Measurements from ENCODE around the gene APOO.
"Not testable (repeated sequence)": the region's sequence is repeated elsewhere in the genome, so short reads cannot be mapped to it uniquely, and the experiment has no call there.

Gene APOO

DNA sequence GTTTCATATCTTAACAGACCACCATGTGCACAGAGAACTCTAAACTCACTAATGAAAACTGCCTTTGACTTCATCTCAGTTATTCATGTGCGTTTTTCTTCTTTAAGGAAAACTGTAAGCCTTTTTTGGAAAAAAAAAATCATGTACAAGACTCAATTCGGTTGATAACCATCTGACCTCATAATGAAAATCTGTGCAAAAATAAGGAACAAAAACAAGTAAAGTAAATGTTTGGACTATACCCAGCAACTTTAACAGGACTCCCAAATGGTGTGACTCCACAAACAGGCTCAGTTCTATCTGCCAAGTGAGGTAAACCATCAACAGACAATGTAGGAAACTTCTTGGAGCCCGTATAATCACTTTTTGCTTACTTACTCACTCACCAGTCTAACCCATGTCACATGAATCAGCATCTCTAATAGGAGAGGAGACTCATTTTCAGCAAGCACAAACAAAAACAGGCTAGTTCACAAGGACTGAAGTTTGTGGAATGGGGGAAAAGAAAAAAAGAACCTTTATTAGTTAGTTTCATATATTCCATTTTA, 9.3 kb downstream of the APOO start:
- no peak overlapping the region for H3K4me2 ChIP-seq (ENCODE audit: low read depth, low read length, poor library complexity, severe bottlenecking)
- no peaks in the 10 kb centered on the region for H3K9me2 ChIP-seq (replicated peaks; ENCODE audit: insufficient read depth, low read length)
- no peaks in the 10 kb centered on the region for H3K27me3 ChIP-seq (ENCODE audit: low read length)
- no peaks in the 10 kb centered on the region for H3F3A ChIP-seq (ENCODE audit: insufficient read depth)
- H3K27ac ChIP-seq (ENCODE audit: low read depth, low read length), result no peak overlapping the region
- H2AFZ ChIP-seq (ENCODE audit: low read depth, low read length, severe bottlenecking), result no peak overlapping the region
- no peaks in the 10 kb centered on the region for H3K79me2 ChIP-seq (ENCODE audit: insufficient read depth, low read length)
- no peak overlapping the region for H3K9ac ChIP-seq (ENCODE audit: low read length)
- TF ChIP-seq EZH2phosphoT487 (conservative IDR thresholded peaks at IDR 0.05; ENCODE audit: low read length), result no peak
- no peaks in the 10 kb centered on the region for H3K36me3 ChIP-seq (ENCODE audit: low read length)
- no peaks in the 10 kb centered on the region for H3K9me3 ChIP-seq (ENCODE audit: insufficient read depth, low read length)
- H3K4me3 ChIP-seq (ENCODE audit: insufficient read depth, low read length, poor library complexity, severe bottlenecking), result no peak overlapping the region
- no peaks in the 10 kb centered on the region for H4K20me1 ChIP-seq (ENCODE audit: low read depth, low read length)

DNA sequence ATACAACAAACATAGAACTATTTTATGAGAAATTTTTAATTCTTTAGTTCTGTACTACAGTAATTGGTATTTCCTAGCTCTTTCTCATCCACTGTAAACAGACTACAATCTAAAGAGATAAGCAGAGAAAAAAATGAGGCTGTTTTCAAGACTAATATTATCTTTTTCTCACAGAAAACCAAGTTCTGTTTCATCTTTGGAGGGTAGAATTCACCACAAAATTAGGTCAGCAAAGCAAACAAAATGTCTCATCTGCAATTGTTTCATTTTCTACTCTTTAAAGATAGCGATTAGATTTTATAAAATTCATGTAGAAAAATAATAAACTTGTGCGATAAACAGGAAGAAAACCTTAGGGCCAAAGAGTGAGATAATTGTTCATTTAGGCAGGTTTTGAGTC, 10.8 kb downstream of the APOO start:
- H3K36me3 ChIP-seq (ENCODE audit: low read length), result no peaks in the 10 kb centered on the region
- H3K9ac ChIP-seq (ENCODE audit: low read length), result no peak overlapping the region
- H3K9me3 ChIP-seq (ENCODE audit: insufficient read depth, low read length), result no peaks in the 10 kb centered on the region
- H3K79me2 ChIP-seq (ENCODE audit: insufficient read depth, low read length), result no peaks in the 10 kb centered on the region
- H3F3A ChIP-seq (ENCODE audit: insufficient read depth), result no peaks in the 10 kb centered on the region
- H3K4me2 ChIP-seq (ENCODE audit: low read depth, low read length, poor library complexity, severe bottlenecking), result no peak overlapping the region
- H3K27me3 ChIP-seq (ENCODE audit: low read length), result no peaks in the 10 kb centered on the region
- H2AFZ ChIP-seq (ENCODE audit: low read depth, low read length, severe bottlenecking), result no peak overlapping the region
- no peaks in the 10 kb centered on the region for H4K20me1 ChIP-seq (ENCODE audit: low read depth, low read length)
- no peak overlapping the region for H3K4me3 ChIP-seq (ENCODE audit: insufficient read depth, low read length, poor library complexity, severe bottlenecking)
- TF ChIP-seq, protein P1, sequence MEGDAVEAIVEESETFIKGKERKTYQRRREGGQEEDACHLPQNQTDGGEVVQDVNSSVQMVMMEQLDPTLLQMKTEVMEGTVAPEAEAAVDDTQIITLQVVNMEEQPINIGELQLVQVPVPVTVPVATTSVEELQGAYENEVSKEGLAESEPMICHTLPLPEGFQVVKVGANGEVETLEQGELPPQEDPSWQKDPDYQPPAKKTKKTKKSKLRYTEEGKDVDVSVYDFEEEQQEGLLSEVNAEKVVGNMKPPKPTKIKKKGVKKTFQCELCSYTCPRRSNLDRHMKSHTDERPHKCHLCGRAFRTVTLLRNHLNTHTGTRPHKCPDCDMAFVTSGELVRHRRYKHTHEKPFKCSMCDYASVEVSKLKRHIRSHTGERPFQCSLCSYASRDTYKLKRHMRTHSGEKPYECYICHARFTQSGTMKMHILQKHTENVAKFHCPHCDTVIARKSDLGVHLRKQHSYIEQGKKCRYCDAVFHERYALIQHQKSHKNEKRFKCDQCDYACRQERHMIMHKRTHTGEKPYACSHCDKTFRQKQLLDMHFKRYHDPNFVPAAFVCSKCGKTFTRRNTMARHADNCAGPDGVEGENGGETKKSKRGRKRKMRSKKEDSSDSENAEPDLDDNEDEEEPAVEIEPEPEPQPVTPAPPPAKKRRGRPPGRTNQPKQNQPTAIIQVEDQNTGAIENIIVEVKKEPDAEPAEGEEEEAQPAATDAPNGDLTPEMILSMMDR (IDR thresholded peaks at IDR 0.05; ENCODE audit: insufficient read depth, low read length, poor library complexity, severe bottlenecking), result no peak
- no peak for TF ChIP-seq EZH2phosphoT487 (conservative IDR thresholded peaks at IDR 0.05; ENCODE audit: low read length)
- H3K9me2 ChIP-seq (replicated peaks; ENCODE audit: insufficient read depth, low read length), result no peaks in the 10 kb centered on the region
- no peak overlapping the region for H3K27ac ChIP-seq (ENCODE audit: low read depth, low read length)

- not testable (repeated sequence) for H3K4me2 ChIP-seq (ENCODE audit: low read depth, low read length, poor library complexity, severe bottlenecking); H3K27ac ChIP-seq (ENCODE audit: low read depth, low read length); H3K27me3 ChIP-seq (ENCODE audit: low read length); H3K4me3 ChIP-seq (ENCODE audit: insufficient read depth, low read length, poor library complexity, severe bottlenecking); H3K9ac ChIP-seq (ENCODE audit: low read length); H3F3A ChIP-seq (ENCODE audit: insufficient read depth); H3K9me2 ChIP-seq (replicated peaks; ENCODE audit: insufficient read depth, low read length); H3K79me2 ChIP-seq (ENCODE audit: insufficient read depth, low read length); H4K20me1 ChIP-seq (ENCODE audit: low read depth, low read length); H3K36me3 ChIP-seq (ENCODE audit: low read length); H2AFZ ChIP-seq (ENCODE audit: low read depth, low read length, severe bottlenecking); H3K9me3 ChIP-seq (ENCODE audit: insufficient read depth, low read length)
Observed at GRCh38 chrX:23896539-23896938, 11.2 kb downstream of the APOO start.

GRCh38 chrX:23894993-23895392, 12.7 kb downstream of the APOO start:
- not testable (repeated sequence) for H3K9me3 ChIP-seq (ENCODE audit: insufficient read depth, low read length); H3K27me3 ChIP-seq (ENCODE audit: low read length); H3K9me2 ChIP-seq (replicated peaks; ENCODE audit: insufficient read depth, low read length); H3F3A ChIP-seq (ENCODE audit: insufficient read depth); H3K27ac ChIP-seq (ENCODE audit: low read depth, low read length); H4K20me1 ChIP-seq (ENCODE audit: low read depth, low read length); H3K9ac ChIP-seq (ENCODE audit: low read length); H3K4me2 ChIP-seq (ENCODE audit: low read depth, low read length, poor library complexity, severe bottlenecking); H3K79me2 ChIP-seq (ENCODE audit: insufficient read depth, low read length); H3K4me3 ChIP-seq (ENCODE audit: insufficient read depth, low read length, poor library complexity, severe bottlenecking); H3K36me3 ChIP-seq (ENCODE audit: low read length); H2AFZ ChIP-seq (ENCODE audit: low read depth, low read length, severe bottlenecking)

DNA sequence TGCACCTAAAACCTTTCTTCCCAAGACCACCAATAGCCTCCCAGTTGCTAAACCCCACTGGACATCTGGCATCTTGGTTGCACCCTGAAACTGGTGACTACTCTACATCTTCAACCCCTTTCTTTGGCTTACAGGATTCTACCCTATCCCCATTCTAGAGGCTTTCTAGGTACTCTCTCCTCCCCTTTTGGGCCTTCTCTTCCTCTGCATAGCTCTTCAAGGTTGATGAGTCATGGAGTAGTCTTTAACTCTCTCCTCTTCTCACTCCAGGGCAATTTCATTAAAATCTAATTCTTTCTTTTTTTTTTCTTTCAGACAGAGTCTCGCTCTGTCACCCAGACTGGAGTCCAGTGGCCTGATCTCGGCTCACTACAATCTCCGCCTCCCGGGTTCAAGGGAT, 16.8 kb downstream of the APOO start:
- no peak overlapping the region for H3K4me3 ChIP-seq (ENCODE audit: insufficient read depth, low read length, poor library complexity, severe bottlenecking)
- H3K4me2 ChIP-seq (ENCODE audit: low read depth, low read length, poor library complexity, severe bottlenecking), result no peak overlapping the region
- H4K20me1 ChIP-seq (ENCODE audit: low read depth, low read length), result no peaks in the 10 kb centered on the region
- no peak overlapping the region for H2AFZ ChIP-seq (ENCODE audit: low read depth, low read length, severe bottlenecking)
- no peaks in the 10 kb centered on the region for H3K36me3 ChIP-seq (ENCODE audit: low read length)
- no peaks in the 10 kb centered on the region for H3K9me2 ChIP-seq (replicated peaks; ENCODE audit: insufficient read depth, low read length)
- no peaks in the 10 kb centered on the region for H3F3A ChIP-seq (ENCODE audit: insufficient read depth)
- TF ChIP-seq, protein P1 (IDR thresholded peaks at IDR 0.05; ENCODE audit: insufficient read depth, low read length, poor library complexity, severe bottlenecking), result no peak
- TF ChIP-seq EZH2phosphoT487 (conservative IDR thresholded peaks at IDR 0.05; ENCODE audit: low read length), result no peak
- no peaks in the 10 kb centered on the region for H3K27me3 ChIP-seq (ENCODE audit: low read length)
- H3K79me2 ChIP-seq (ENCODE audit: insufficient read depth, low read length), result no peaks in the 10 kb centered on the region
- no peak overlapping the region for H3K9ac ChIP-seq (ENCODE audit: low read length)
- H3K9me3 ChIP-seq (ENCODE audit: insufficient read depth, low read length), result no peaks in the 10 kb centered on the region
- H3K27ac ChIP-seq (ENCODE audit: low read depth, low read length), result no peak overlapping the region

Data from SU-DHL-6 (cell line).